ENCODE results near the gene ADAM19. TPM values are rescaled to one million over a fixed set of nuclear protein-coding genes. Genes with fewer than 3 reads are reported as not detected.

Gene ADAM19
- total RNA-seq, 2 donors from 2014 or later: 71.2 to 145 TPM

- Mint-ChIP-seq H3K27me3 (no peaks in the 10 kb centered on the region), H3K4me3 (peak overlapping the region; percentile 78), H3K27ac (peak overlapping the region; percentile 78), H3K36me3 (ENCODE audit: low read depth) (peaks cover under 1% of the 10 kb centered on the region), H3K9me3 (no peaks in the 10 kb centered on the region), H3K4me1 (peaks cover 25% of the 10 kb centered on the region)
- no peak for ATAC-seq (replicated peaks)
Measured at GRCh38 chr5:157460921-157461792, 114.4 kb downstream of the ADAM19 start.

- Mint-ChIP-seq H3K9me3 (no peaks in the 10 kb centered on the region), H3K4me1 (peaks cover 15% of the 10 kb centered on the region), H3K27me3 (no peaks in the 10 kb centered on the region), H3K36me3 (ENCODE audit: low read depth) (no peaks in the 10 kb centered on the region), H3K27ac (peak within 1 kb of the TSS; percentile 78), H3K4me3 (peak within 1 kb of the TSS; percentile 78)
- peak; percentile 27 for ATAC-seq (replicated peaks)
Measured at GRCh38 chr5:157459715-157460599, 115.6 kb downstream of the ADAM19 start, which contains the start of gene NIPAL4. Gene NIPAL4, plus strand, starts transcription at chr5:157460213. Its CDS starts 108 bp downstream, at chr5:157460321.

GRCh38 chr5:157458835-157459234, 116.7 kb downstream of the ADAM19 start:
- Mint-ChIP-seq H3K4me3 (peak overlapping the region; percentile 78), H3K9me3 (no peaks in the 10 kb centered on the region), H3K27ac (no peak overlapping the region), H3K27me3 (no peaks in the 10 kb centered on the region), H3K4me1 (peaks cover 4% of the 10 kb centered on the region), H3K36me3 (ENCODE audit: low read depth) (no peaks in the 10 kb centered on the region)
- no peak for ATAC-seq (replicated peaks)

- Mint-ChIP-seq H3K36me3 (ENCODE audit: low read depth) (no peaks in the 10 kb centered on the region), H3K9me3 (no peaks in the 10 kb centered on the region), H3K4me3 (no peak overlapping the region), H3K27me3 (no peaks in the 10 kb centered on the region), H3K4me1 (no peaks in the 10 kb centered on the region), H3K27ac (no peak overlapping the region)
- ATAC-seq (replicated peaks): no peak
Measured at GRCh38 chr5:157457391-157457790, 118.2 kb downstream of the ADAM19 start.

GRCh38 chr5:157456301-157456700, 119.3 kb downstream of the ADAM19 start:
- no peaks in the 10 kb centered on the region for H3K9me3 Mint-ChIP-seq
- ATAC-seq (replicated peaks): no peak
- no peaks in the 10 kb centered on the region for H3K36me3 Mint-ChIP-seq (ENCODE audit: low read depth)
- H3K27me3 Mint-ChIP-seq: no peaks in the 10 kb centered on the region
- no peak overlapping the region for H3K27ac Mint-ChIP-seq
- H3K4me1 Mint-ChIP-seq: no peaks in the 10 kb centered on the region
- H3K4me3 Mint-ChIP-seq: no peak overlapping the region

GRCh38 chr5:157455057-157455456, 120.5 kb downstream of the ADAM19 start:
- no peaks in the 10 kb centered on the region for H3K4me1 Mint-ChIP-seq
- H3K36me3 Mint-ChIP-seq (ENCODE audit: low read depth): no peaks in the 10 kb centered on the region
- no peaks in the 10 kb centered on the region for H3K27me3 Mint-ChIP-seq
- no peaks in the 10 kb centered on the region for H3K9me3 Mint-ChIP-seq
- ATAC-seq (replicated peaks): no peak
- no peak overlapping the region for H3K4me3 Mint-ChIP-seq
- H3K27ac Mint-ChIP-seq: no peak overlapping the region

- no peaks in the 10 kb centered on the region for H3K4me1 Mint-ChIP-seq
- no peak for ATAC-seq (replicated peaks)
- H3K36me3 Mint-ChIP-seq (ENCODE audit: low read depth): no peaks in the 10 kb centered on the region
- no peak overlapping the region for H3K4me3 Mint-ChIP-seq
- H3K27ac Mint-ChIP-seq: no peak overlapping the region
- H3K9me3 Mint-ChIP-seq: no peaks in the 10 kb centered on the region
- H3K27me3 Mint-ChIP-seq: no peaks in the 10 kb centered on the region
Measured at GRCh38 chr5:157454273-157454672, 121.3 kb downstream of the ADAM19 start.

GRCh38 chr5:157451806-157452205, 123.8 kb downstream of the ADAM19 start:
- Mint-ChIP-seq H3K27me3 (no peaks in the 10 kb centered on the region), H3K4me3 (no peak overlapping the region), H3K27ac (no peak overlapping the region), H3K4me1 (no peaks in the 10 kb centered on the region), H3K9me3 (no peaks in the 10 kb centered on the region), H3K36me3 (ENCODE audit: low read depth) (no peaks in the 10 kb centered on the region)
- no peak for ATAC-seq (replicated peaks)

- Mint-ChIP-seq H3K36me3 (ENCODE audit: low read depth) (no peaks in the 10 kb centered on the region), H3K4me3 (no peak overlapping the region), H3K4me1 (no peaks in the 10 kb centered on the region), H3K27ac (no peak overlapping the region), H3K27me3 (no peaks in the 10 kb centered on the region), H3K9me3 (no peaks in the 10 kb centered on the region)
- ATAC-seq (replicated peaks): no peak
Measured at GRCh38 chr5:157450024-157450423, 125.6 kb downstream of the ADAM19 start.

- Mint-ChIP-seq H3K4me1 (no peaks in the 10 kb centered on the region), H3K27me3 (no peaks in the 10 kb centered on the region), H3K9me3 (no peaks in the 10 kb centered on the region), H3K4me3 (no peak overlapping the region), H3K36me3 (ENCODE audit: low read depth) (no peaks in the 10 kb centered on the region), H3K27ac (no peak overlapping the region)
- ATAC-seq (replicated peaks): no peak
Measured at GRCh38 chr5:157449011-157449723, 126.4 kb downstream of the ADAM19 start.

- Mint-ChIP-seq H3K4me3 (no peak overlapping the region), H3K4me1 (no peaks in the 10 kb centered on the region), H3K27me3 (no peaks in the 10 kb centered on the region), H3K27ac (no peak overlapping the region), H3K9me3 (no peaks in the 10 kb centered on the region), H3K36me3 (ENCODE audit: low read depth) (no peaks in the 10 kb centered on the region)
- no peak for ATAC-seq (replicated peaks)
Measured at GRCh38 chr5:157447201-157447637, 128.4 kb downstream of the ADAM19 start.

- Mint-ChIP-seq H3K27ac (no peak overlapping the region), H3K4me3 (no peak overlapping the region), H3K36me3 (ENCODE audit: low read depth) (no peaks in the 10 kb centered on the region), H3K9me3 (no peaks in the 10 kb centered on the region), H3K27me3 (no peaks in the 10 kb centered on the region), H3K4me1 (no peaks in the 10 kb centered on the region)
- ATAC-seq (replicated peaks): no peak
Measured at GRCh38 chr5:157446412-157446935, 129.1 kb downstream of the ADAM19 start.

GRCh38 chr5:157445745-157446411, 129.7 kb downstream of the ADAM19 start:
- Mint-ChIP-seq H3K27me3 (no peaks in the 10 kb centered on the region), H3K4me1 (no peaks in the 10 kb centered on the region), H3K36me3 (ENCODE audit: low read depth) (no peaks in the 10 kb centered on the region), H3K4me3 (no peak overlapping the region), H3K27ac (no peak overlapping the region), H3K9me3 (no peaks in the 10 kb centered on the region)
- no peak for ATAC-seq (replicated peaks)
